HG03565 (cell line): ENCODE measurements around the gene MGAT4B.

ENCODE experiments used
- ATAC-seq: cut with Tn5 transposase; IDR thresholded peaks from one replicate; pipeline ENCODE4 v1.9.1; 2021; ENCODE audit warnings: mild to moderate bottlenecking, moderate library complexity; ENCODE audit not compliant: unreplicated experiment

Gene MGAT4B

DNA sequence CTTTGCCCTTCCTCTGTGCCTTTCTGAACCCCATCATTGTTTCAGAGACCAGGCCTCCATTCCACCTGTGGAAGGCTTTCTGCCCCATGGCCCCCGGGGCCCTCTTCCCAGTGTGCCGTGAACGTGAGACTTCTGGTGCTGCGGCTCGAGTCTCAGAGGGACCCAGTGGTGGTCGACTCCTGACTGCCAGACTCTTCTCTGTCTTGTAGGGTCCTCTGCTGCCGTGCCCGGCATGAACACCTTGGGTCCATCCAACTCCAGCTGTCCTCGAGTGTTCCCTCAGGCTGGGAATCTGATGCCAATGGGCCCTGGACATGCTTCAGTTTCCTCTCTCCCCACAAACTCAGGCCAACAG is 33.0 kb downstream of the MGAT4B start:
- no peak for ATAC-seq

DNA sequence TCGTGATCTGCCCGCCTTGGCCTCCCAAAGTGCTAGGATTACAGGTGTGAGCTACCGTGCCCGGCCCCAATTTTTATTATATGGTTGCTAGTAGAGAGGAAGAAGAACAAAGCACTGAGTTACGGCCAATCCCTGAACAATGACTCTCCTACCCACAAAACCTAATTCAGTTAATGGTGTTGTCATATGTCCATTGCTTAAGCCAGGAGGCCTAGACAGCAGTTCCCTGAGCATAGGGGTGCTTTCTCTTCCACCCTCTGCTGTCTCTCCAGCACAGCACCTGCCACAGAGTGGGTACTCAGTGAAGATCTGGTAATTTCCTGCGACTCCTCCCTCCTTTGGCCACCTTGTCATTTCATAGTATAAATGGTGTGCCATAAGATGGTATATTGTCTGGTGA is 34.3 kb downstream of the MGAT4B start:
- ATAC-seq: no peak

DNA sequence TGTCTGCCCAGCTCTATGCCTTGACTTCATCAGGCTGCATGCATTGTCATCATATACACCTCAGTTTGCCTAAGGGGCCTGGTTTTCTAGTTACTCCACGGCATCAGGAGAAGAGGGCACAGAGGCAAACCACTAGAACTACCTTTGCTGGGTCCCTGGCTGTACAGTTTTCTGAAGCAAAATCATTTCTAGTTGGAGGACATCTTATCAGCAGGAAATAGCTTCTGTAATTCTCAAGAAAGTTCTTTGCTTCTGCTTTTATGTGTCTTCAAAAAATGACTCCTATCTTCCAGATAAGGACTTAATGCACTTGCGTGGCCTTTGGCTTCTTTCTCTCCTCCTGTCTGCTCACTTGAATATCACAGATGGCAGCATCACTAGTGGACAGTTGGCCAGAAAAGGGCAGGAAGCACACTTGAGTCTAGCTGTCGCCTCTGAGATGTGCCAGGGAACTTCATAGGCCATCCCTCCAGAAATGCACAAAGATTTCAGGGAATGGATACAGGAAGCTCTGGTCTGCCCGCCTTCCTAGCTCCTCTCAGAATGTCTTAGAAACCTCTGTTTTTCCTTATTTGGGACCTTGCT is 35.3 kb downstream of the MGAT4B start:
- no peak for ATAC-seq

DNA sequence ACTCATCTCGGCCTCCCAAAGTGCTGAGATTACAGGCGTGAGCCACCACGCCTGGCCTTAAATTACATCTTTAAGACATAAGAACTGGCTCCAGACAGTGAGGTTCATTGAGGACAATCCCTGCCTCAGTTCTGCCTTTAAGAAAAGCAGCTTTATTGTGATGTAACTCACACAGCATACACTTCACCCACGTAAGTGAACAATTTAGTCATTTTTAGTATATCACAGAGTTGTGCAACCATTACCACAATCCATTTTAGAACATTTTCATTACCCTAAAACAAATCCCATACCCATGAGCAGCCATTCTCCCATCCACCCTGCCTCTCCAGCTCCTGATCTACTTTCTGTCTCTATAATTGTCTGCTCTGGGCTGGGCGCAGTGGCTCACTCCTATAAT is 36.9 kb downstream of the MGAT4B start:
- no peak for ATAC-seq

DNA sequence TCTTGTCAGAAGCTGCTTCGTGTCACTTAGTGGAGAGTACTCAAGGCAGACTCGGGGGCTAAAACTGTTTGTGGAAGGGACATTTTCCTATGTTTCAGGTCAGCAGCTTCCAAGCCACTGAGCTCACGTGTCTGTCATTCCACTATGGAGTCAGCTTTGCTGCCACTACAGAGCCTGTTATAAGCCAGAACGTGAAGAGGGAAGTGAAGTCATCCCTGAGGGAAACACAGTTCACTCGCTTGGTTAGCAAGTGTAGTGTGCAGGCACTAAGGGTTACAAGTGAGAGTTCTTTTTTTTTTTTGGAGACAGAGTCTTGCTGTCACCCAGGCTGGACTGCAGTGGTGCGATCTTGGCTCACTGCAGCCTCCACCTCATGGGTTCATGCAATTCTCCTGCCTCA is 37.4 kb downstream of the MGAT4B start:
- ATAC-seq: no peak

DNA sequence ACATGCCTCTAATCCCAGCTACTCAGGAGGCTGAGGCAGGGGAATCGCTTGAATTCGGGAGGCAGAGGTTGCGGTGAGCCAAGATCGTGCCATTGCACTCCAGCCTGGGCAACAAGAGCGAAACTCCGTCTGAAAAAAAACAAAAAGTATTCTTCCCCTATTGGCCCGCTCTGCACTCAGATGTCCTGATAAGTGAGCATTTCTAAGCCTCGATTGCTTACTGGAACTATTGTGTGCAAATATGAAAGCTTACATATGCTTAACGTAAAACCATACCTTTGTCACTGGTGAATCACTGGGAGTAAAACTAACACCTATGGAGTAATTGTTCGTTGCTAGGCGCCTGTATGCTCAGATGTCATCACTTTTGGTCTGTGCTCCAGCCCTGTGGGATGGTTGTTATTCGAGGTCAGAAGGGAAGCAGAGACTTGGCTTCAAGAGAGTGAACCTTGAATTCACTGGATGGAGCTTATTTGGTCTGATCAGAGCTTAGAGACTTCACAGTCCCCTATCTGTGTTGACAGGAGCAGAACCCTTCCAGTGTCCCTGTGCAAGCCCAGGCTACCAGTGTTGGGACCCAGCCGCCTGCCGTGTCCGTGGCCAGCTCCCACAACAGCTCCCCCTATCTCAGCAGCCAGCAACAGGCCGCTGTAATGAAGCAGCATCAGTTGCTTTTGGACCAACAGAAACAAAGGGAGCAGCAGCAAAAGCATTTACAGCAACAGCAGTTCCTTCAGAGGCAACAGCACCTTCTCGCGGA is 38.2 kb downstream of the MGAT4B start:
- ATAC-seq: no peak

DNA sequence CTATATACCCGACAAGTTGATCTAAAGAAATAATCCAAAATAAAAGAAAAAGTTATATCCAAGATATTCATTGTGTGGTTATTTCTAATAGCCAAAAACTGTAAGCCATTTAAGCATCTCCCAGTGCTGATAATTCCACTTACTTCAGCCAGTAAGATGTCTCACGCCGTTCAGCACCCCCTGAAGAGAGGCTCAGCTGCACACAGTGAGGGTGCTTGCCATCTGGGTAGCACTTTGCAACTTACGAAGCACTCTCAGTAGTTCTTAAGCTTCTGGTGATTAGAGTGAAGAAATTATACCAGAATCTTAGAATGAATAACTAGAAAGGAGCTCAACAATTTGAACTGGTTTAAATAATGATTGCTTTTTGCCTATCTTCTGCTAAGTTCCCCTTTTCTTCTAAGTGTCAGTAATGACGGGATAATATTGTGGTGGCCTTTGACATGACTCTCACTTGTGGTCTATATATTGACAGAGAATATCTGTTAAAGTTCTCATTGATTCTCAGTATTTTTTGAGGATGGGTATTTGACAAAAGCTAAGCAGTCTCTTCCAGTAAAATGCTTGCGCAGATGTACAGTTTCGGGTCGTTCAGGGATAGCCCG is 39.1 kb downstream of the MGAT4B start:
- ATAC-seq: no peak

DNA sequence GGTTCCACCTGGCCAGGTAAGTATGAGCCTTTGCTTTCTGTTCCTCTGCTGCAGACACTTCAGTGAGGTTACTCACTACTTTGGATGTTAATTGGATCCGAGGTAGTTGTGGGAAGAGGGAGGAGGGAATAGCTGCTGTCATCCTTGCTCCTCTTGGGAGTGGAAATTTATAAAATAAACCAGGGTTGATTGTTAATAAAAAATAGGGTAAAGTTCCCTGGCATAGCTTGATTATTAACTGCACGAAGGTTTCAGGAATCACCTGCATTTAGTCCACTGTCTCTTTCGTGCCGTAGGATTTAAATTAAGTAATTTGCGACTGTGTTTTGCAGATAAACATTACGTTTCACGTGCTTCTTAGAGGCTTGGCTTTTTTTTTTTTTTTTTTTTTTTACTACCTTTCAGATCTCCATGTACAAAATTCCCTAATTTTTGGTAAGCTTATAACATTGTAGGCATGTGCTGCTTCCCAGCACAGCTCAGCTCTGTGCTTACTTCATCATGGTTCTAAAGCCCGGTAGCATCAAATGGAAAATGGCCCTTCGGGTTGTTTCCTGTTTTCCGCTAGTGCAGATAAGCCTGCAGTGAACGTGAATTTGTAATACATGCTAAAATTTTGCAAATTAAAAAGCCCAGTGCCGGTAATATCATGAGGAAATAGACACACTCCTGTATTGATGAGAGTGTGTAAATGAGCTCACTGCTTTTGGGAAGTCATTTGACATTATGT is 39.8 kb downstream of the MGAT4B start:
- no peak for ATAC-seq

DNA sequence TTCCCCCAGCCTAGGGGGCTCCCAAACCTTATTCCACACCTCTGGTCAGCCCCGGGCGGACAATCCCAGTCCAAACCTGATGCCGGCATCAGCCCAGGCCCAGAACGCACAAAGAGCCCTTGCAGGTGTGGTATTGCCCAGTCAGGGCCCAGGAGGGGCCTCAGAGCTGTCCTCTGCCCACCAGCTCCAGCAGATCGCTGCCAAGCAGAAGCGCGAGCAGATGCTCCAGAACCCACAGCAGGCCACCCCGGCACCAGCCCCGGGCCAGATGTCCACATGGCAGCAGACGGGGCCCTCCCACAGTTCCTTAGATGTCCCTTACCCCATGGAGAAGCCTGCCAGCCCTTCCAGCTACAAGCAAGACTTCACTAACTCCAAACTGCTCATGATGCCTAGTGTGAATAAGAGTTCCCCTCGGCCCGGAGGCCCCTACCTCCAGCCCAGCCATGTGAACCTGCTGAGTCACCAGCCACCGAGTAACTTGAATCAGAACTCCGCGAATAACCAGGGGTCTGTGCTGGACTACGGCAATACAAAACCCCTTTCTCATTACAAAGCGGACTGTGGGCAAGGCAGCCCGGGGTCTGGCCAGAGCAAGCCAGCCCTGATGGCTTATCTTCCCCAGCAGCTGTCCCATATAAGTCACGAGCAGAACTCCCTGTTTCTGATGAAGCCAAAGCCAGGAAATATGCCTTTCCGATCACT is 40.5 kb downstream of the MGAT4B start:
- ATAC-seq: no peak

DNA sequence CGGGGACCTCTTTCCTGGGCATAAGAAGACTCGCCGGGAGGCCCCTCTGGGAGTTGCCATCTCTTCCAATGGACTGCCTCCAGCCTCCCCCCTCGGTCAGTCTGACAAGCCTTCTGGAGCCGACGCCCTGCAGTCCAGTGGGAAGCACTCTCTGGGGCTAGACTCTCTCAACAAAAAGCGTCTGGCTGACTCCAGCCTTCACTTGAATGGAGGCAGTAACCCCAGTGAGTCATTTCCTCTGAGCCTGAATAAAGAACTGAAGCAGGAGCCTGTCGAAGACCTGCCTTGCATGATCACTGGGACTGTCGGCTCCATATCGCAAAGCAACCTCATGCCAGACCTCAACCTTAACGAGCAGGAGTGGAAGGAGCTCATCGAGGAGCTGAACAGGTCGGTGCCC is 41.3 kb downstream of the MGAT4B start:
- no peak for ATAC-seq

DNA sequence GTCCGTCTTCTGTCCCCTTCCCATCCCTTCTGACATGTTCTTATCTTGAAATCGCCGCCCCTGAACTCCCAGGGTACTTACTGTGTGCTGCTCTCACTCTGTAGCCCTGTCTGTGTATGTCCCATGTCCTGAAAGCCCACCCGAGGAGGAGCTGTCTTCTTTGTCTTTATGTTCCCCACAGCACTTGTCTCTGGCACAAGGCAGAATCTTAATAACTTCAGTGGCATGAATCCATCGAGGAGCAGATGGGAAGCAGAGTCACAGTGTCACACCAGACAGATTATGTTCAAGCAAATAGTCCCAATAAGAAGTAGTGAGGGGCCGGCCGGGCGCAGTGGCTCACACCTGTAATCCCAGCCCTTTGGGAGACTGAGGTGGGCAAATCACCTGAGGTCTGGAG is 42.6 kb downstream of the MGAT4B start:
- no peak for ATAC-seq

DNA sequence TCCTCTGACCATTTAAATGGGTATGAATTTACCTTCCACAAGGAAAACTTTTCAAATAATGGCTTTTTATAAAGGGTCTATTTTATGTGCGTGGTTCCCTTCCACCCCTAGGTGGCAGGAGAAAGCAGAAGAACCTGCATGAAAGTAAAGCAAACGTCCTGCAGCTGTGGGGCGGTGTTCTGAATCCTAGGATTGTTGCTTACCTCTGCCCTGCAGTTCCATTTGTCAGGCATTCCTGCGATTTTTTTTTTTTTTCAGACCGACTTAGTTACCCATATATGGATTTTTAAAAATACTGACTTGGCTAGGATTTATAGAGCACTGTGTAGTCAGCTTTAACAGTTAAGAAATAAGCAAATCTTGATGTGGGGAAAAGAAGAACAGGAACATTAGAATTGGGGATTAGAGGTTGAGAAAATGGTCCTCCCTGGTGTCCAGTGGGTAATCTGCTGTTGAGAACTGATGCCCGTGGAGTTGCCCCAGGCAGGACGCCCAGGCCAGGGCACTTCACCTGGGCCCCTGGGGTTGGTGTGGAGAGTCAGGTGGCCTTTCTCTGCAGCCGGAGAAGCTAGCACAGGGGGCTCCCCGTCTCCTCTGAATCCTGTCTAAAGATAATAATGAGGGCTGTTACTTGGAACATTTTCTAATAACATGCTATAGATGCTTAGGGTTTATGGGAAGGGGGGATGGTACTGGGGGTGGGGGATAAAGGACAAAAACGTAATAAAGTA is 43.3 kb downstream of the MGAT4B start:
- ATAC-seq: no peak

DNA sequence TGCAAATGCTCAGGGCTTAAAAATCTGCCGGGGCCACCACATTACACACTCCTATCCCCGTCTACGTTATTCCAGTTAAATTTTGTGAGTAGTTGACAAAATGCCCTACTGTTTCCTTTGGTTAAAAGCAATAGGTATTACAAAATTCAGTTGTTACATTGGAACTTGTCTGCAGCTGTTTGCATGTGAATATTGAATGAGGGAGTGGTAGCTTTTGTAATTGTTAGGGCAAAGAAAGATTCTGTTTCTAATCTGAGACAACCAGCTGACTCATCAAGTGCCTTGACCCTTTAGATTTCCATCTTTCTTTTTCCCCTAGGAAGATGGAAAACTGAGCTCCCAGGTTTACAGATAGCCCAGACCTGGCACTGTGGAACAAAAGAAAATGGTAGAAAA is 43.9 kb downstream of the MGAT4B start:
- ATAC-seq: no peak

DNA sequence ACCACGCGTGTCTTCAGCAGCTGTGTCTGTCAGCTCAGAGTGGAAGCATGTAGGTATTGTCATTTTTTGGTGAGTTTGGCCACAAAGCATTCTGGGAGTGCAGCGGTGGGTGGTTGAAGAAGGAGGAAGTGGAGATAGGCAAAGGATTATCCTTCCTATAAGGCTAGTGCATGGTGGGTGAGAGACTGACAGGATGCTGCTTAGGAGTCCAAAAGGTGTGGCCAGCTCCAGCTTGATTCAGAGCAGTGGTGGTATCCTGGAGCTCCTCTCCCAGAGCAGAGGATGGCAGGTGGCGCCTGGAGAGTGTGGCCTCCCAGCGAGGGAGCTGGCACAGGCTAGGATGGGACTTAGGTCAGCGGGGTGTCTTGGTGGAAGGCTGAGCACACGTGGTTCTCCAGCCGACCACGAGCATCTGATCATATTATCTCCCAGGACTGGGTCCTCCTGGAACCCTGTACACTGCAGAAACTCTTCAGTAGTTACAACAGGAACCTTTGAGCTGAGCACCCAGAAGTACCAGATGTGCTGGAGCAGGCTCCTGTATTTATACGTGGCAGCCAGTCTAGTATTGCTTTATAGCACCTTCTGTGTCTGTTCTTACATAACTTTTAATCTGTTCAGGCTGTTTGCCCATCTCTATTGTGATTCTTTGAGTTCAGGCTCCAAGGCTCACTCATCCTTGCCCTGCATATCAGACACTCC is 44.4 kb downstream of the MGAT4B start:
- no peak for ATAC-seq

DNA sequence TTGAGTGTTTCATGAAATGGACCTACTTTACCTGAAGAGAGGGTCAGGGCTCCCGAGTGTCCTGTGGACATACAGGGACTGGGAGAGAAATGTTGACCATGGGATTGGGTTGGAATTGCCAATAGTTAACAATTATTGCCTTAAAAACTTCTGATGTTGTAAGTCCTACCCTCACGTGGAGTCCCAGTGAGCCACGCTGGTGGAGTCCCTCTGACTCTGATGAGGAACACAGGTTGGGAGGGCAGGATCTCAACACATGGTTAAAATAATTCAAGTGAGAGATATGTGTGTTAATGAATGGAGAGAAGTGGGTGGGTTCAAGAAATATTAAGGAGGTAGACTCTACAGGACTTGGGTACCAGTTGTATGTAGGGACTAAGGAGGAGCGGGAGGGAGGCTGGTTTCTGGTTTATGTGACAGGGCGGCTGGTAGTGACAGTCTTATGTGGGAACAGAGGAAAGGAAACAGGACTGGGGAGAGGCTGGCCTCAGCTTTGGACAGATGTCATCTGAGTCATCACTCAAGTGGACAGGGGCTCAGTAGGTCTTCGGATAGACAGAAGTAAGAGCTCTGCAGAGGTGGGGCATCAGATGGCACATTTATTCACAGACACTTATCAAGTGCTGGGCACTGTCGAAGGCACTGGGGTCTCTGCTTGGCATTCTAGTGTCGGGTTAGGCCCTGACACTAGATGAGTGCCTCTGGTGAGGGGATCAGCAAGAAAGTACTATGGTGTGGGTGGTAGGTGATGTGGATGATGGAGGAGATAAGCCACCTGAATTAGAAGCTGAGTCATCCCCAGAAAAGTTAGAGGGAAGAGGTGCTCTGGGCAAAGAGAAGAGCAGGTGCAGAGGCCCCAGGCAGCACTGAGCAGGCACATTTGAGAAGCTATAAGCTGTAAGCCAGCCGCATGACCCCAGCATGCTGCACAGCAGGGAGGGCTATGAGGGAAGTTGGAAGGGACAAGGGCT is 46.8 kb downstream of the MGAT4B start:
- ATAC-seq: peak; percentile 58

DNA sequence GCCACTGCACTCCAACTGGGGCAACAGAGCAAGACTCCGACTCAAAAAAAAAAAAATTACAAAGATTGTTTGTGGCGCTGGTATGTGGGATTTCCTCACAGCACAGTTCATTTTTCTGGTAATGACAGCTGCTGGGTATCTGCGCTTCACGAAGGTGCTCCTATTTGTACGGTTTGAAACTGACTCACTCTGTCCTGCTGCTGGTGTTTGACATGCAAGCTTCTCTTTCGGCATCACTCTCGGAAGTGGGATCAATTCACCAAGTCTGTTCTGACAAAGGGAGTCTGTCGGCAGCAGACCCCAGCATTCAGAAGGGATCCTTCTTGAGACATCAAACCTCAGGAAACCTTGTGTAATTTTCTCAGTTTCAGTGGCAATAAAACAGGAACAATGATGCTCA is 47.7 kb downstream of the MGAT4B start:
- no peak for ATAC-seq

DNA sequence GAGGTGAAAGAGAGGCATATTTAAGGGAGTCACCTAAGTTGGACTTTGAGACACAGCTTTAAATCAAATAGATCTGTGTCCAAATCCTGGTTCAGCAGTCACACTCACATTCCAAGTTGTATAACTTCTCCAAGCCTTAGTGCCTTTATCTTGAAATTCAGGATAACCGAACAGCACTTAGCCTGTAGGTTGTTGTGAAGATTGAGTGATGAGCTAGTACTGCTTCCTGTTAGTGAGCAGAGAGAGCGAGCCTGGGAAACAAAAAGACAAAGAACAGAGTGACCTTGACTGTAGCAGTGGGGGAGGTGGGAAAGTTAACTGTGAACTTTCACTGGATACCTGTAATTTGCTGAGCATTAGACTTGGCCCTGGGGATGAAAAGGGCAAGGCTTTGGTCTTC is 51.6 kb downstream of the MGAT4B start:
- ATAC-seq: no peak

DNA sequence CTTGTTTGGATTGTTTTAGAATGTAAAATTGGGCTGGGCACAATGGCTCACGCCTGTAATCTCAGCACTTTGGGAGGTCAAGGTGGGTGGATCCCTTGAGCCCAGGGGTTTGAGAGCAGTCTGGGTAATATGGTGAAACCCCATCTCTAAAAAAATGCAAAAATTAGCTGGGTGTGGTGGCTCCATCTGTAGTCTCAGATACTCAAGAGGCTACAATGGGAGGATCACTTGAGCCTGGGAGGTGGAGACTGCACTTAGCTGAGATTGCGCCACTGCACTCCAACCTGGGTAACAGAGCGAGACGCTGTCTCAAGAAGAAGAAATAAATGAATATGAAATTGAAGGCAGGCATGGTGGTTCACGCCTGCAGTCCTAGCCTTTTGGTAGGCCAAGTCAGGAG is 52.7 kb downstream of the MGAT4B start:
- no peak for ATAC-seq
